ENCODE measurements around the gene KANK2. TPM values are rescaled to one million over a fixed set of nuclear protein-coding genes. Genes with fewer than 3 reads are reported as not detected.
A peak's percentile ranks its signal among the peaks of the same experiment; 100 is the strongest.

The KANK2 gene
- total and polyA plus RNA-seq, 2 of the 13 experiments (the other 11 are each of a cell fraction or from before 2014, with no cell fraction given), result 5.7 to 12.9 TPM

DNA sequence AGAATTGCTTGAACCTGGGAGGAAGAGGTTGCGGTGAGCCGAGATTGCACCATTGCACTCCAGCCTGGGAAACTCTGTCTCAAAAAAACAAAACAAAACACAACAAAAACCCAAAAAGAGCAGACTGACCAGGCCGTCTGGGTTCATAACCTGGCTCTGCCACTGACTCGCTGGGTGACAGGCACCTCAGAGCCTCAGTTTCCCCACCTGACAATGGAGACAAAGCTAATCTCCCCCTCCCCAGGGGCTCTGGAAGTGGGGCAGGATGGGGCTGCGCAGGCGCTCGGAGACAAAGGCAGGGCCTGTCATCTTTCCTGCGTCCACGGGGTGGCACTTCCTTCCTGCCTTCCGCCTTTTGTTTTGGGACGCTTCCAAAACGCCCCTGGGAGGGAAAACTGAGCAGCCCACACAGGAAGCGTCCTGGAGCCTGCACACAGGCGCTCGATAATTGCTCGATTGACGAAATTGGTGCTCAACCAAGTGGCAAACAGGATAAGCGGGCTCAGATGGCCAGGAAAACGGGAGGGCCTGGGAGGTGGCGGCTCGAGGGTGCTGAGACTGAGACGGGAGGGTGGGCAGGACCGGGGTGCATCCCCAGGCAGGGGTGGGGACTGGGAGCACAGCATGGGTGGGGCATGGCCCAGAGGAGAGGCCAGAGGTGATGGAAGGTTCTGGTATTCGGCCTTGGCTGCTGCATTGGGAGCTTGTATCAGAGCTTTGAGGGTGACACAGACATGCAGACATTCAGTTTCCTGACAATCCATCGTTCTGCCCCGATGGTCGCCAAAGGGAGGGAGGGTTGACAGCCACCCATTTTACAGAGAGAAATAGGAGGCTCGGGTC is 59.6 kb downstream of the KANK2 start (continued):
- TF ChIP-seq, protein P1, sequence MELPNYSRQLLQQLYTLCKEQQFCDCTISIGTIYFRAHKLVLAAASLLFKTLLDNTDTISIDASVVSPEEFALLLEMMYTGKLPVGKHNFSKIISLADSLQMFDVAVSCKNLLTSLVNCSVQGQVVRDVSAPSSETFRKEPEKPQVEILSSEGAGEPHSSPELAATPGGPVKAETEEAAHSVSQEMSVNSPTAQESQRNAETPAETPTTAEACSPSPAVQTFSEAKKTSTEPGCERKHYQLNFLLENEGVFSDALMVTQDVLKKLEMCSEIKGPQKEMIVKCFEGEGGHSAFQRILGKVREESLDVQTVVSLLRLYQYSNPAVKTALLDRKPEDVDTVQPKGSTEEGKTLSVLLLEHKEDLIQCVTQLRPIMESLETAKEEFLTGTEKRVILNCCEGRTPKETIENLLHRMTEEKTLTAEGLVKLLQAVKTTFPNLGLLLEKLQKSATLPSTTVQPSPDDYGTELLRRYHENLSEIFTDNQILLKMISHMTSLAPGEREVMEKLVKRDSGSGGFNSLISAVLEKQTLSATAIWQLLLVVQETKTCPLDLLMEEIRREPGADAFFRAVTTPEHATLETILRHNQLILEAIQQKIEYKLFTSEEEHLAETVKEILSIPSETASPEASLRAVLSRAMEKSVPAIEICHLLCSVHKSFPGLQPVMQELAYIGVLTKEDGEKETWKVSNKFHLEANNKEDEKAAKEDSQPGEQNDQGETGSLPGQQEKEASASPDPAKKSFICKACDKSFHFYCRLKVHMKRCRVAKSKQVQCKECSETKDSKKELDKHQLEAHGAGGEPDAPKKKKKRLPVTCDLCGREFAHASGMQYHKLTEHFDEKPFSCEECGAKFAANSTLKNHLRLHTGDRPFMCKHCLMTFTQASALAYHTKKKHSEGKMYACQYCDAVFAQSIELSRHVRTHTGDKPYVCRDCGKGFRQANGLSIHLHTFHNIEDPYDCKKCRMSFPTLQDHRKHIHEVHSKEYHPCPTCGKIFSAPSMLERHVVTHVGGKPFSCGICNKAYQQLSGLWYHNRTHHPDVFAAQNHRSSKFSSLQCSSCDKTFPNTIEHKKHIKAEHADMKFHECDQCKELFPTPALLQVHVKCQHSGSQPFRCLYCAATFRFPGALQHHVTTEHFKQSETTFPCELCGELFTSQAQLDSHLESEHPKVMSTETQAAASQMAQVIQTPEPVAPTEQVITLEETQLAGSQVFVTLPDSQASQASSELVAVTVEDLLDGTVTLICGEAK (IDR thresholded peaks at IDR 0.05), result no peak
- TF ChIP-seq, protein P1 (CRISPR knock-in tag; IDR thresholded peaks at IDR 0.05), result no peak
- TF ChIP-seq, protein P2, sequence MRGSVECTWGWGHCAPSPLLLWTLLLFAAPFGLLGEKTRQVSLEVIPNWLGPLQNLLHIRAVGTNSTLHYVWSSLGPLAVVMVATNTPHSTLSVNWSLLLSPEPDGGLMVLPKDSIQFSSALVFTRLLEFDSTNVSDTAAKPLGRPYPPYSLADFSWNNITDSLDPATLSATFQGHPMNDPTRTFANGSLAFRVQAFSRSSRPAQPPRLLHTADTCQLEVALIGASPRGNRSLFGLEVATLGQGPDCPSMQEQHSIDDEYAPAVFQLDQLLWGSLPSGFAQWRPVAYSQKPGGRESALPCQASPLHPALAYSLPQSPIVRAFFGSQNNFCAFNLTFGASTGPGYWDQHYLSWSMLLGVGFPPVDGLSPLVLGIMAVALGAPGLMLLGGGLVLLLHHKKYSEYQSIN (CRISPR knock-in tag; IDR thresholded peaks at IDR 0.05; ENCODE audit: borderline replicate concordance), result no peak
- peak; percentile 26 for TF ChIP-seq PHF5A (CRISPR knock-in tag; IDR thresholded peaks at IDR 0.05; ENCODE audit: low read depth, unreplicated experiment)
- no peak for TF ChIP-seq ZNF383 (CRISPR knock-in tag; IDR thresholded peaks at IDR 0.05; ENCODE audit: borderline replicate concordance)
- TF ChIP-seq YY1 (IDR thresholded peaks at IDR 0.05; ENCODE audit: insufficient read depth, insufficient replicate concordance, low read depth, low read length), result peak; percentile 35
- TF ChIP-seq, protein P3, sequence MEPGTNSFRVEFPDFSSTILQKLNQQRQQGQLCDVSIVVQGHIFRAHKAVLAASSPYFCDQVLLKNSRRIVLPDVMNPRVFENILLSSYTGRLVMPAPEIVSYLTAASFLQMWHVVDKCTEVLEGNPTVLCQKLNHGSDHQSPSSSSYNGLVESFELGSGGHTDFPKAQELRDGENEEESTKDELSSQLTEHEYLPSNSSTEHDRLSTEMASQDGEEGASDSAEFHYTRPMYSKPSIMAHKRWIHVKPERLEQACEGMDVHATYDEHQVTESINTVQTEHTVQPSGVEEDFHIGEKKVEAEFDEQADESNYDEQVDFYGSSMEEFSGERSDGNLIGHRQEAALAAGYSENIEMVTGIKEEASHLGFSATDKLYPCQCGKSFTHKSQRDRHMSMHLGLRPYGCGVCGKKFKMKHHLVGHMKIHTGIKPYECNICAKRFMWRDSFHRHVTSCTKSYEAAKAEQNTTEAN (CRISPR knock-in tag; conservative IDR thresholded peaks at IDR 0.05), result no peak
- TF ChIP-seq FOXA1 (IDR thresholded peaks at IDR 0.05), result no peak
- TF ChIP-seq FOXA1 (CRISPR knock-in tag; IDR thresholded peaks at IDR 0.05), result no peak
- no peak for TF ChIP-seq ZNF333 (CRISPR knock-in tag; IDR thresholded peaks at IDR 0.05; ENCODE audit: borderline replicate concordance)
- TF ChIP-seq ZNF672 (CRISPR knock-in tag; IDR thresholded peaks at IDR 0.05), result no peak
- no peak for TF ChIP-seq ZNF101 (CRISPR knock-in tag; IDR thresholded peaks at IDR 0.05; ENCODE audit: borderline replicate concordance, low read depth)
- TF ChIP-seq, protein P4, sequence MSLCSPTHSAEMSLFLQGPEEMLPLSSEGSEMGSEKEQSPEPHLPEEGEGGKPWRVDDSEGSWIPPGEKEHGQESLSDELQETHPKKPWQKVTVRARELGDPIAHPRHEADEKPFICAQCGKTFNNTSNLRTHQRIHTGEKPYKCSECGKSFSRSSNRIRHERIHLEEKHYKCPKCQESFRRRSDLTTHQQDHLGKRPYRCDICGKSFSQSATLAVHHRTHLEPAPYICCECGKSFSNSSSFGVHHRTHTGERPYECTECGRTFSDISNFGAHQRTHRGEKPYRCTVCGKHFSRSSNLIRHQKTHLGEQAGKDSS (CRISPR knock-in tag; IDR thresholded peaks at IDR 0.05; ENCODE audit: borderline replicate concordance, low read depth), result peak; percentile 70; the same call in 1 of the 2 replicates
- TF ChIP-seq DR1 (CRISPR knock-in tag; IDR thresholded peaks at IDR 0.05), result no peak
- TF ChIP-seq, protein P5, sequence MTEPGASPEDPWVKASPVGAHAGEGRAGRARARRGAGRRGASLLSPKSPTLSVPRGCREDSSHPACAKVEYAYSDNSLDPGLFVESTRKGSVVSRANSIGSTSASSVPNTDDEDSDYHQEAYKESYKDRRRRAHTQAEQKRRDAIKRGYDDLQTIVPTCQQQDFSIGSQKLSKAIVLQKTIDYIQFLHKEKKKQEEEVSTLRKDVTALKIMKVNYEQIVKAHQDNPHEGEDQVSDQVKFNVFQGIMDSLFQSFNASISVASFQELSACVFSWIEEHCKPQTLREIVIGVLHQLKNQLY (CRISPR knock-in tag; IDR thresholded peaks at IDR 0.05), result no peak

Measured in HepG2 (cell line).